AG10803 (cell line): ENCODE results near the gene CYB5RL.

ENCODE experiments used
- DNase-seq: peaks from one replicate; pipeline ENCODE4 v3.0.0; 2010; ENCODE audit warnings: low read depth
- H3K4me3 ChIP-seq: 2 replicates; pipeline ENCODE4 v1.5.1; 2011; ENCODE audit warnings: mild to moderate bottlenecking, low read length, control low read depth
- TF ChIP-seq, protein P1 (sequence below): conservative IDR thresholded peaks from 2 replicates; pipeline ENCODE4 v1.5.1; 2011; ENCODE audit warnings: mild to moderate bottlenecking, low read length, control low read depth, inconsistent platforms

The CYB5RL gene, protein sequence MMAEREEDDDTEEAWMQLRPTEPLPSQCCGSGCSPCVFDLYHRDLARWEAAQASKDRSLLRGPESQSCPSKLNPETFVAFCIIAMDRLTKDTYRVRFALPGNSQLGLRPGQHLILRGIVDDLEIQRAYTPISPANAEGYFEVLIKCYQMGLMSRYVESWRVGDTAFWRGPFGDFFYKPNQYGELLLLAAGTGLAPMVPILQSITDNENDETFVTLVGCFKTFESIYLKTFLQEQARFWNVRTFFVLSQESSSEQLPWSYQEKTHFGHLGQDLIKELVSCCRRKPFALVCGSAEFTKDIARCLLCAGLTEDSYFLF

DNA sequence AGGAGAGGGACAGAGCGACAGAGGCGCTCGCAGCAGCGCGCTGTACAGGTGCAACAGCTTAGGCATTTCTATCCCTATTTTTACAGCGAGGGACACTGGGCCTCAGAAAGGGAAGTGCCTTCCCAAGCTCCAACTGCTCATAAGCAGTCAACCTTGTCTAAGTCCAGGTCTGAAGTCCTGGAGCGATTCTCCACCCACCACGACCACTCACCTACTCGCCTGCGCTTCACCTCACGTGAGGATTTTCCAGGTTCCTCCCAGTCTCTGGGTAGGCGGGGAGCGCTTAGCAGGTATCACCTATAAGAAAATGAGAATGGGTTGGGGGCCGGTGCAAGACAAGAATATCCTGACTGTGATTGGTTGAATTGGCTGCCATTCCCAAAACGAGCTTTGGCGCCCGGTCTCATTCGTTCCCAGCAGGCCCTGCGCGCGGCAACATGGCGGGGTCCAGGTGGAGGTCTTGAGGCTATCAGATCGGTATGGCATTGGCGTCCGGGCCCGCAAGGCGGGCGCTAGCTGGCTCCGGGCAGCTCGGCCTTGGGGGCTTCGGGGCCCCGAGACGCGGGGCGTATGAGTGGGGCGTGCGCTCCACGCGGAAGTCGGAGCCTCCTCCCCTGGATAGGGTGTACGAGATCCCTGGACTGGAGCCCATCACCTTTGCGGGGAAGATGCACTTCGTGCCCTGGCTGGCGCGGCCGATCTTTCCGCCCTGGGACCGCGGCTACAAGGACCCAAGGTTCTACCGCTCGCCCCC is at the start of gene CYB5RL, which contains the start of gene MRPL37:
TSS of gene CYB5RL (minus strand) at position 266 of the 754 bp plus-strand sequence. CDS start 4,414 bp downstream, outside the sequence.
TSS of gene MRPL37 (plus strand) at position 403 of the 754 bp plus-strand sequence. CDS start at position 480, 77 bp downstream.
- peak; percentile 96 for DNase-seq
- peak within 1 kb of the TSS; percentile 91 for H3K4me3 ChIP-seq
- TF ChIP-seq, protein P1, sequence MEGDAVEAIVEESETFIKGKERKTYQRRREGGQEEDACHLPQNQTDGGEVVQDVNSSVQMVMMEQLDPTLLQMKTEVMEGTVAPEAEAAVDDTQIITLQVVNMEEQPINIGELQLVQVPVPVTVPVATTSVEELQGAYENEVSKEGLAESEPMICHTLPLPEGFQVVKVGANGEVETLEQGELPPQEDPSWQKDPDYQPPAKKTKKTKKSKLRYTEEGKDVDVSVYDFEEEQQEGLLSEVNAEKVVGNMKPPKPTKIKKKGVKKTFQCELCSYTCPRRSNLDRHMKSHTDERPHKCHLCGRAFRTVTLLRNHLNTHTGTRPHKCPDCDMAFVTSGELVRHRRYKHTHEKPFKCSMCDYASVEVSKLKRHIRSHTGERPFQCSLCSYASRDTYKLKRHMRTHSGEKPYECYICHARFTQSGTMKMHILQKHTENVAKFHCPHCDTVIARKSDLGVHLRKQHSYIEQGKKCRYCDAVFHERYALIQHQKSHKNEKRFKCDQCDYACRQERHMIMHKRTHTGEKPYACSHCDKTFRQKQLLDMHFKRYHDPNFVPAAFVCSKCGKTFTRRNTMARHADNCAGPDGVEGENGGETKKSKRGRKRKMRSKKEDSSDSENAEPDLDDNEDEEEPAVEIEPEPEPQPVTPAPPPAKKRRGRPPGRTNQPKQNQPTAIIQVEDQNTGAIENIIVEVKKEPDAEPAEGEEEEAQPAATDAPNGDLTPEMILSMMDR: no peak

DNA sequence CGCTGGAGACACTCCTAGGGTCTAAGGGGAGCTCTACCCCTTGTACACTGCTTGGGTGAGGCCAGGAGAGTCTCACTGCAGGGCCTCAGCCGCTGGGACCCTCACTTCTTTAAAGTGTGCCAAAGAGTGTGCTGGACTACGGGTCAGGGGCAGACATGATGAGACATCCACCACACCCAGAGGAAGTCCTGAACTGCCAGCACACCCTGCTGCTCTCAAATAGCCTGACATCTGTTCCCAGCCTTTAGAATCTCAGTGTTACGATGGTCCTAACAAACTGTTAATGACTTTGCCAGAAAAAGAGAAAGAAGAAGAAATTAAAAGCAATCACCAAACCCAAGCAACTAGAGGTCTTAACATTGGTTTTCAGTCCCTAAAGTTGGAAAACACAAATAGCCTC is 49.1 kb upstream of the CYB5RL start:
- no peak overlapping the region for H3K4me3 ChIP-seq
- peak; percentile 43 for DNase-seq
- TF ChIP-seq, protein P1: no peak

DNA sequence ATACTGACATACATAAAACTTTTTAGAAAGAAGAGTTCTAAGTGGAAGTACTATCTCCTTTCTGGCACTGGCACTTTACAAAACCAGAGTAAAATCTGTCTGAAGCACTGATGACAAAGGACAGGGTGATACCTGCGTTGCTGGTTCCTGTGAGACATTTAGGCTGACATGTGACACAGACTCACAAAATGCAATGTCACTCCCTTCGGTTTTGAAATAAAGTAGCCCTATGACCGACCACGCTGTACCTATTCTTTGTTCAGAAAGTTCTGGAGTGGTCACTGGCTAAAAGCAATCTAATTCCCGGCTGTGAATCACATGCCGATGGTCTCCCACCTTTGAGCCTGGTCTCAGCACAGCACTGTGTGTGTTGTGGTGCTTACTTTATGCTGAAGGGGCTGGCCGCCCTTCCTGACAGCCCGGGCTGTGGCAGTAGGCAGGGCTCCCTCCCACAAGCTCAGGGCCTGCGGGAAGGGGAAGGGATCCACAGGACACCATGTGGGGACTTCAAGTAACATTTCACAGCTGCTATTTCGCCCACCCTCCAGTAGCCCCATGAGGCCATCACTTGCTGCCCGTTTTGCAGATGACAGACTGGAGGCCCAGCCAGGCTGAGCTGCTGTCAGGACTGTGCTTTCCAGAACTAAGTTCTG is 48.2 kb upstream of the CYB5RL start:
- no peak overlapping the region for H3K4me3 ChIP-seq
- TF ChIP-seq, protein P1: no peak

DNA sequence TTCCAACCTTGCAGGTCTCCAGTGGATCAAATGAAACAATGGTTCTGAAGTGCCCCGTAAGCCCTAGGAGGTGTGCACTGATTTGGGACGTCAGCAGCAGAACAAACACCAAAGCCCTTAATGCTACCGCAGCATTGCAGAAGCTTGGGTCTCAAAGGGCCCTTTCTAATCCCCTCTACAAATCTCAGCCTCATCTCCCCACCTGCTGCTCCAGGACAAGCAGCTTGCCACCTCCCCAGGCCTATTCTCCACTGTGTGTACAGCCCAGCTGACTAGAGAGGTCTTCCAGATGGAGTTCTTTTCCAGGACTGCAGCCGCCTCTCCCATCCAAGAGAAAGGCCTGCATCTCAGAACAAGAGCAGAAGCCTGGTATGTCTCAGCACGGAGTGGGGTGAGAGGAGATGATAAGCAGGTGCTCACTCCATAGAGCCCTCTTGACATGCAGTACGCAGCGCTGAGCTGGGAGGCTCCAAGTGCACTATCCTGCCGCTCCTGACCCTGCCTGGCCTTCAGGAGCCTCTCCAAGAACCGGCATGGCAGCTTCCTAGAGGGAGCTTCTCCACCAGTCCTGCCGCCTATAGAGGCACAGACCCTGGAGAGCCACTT is 46.4 kb upstream of the CYB5RL start:
- no peak for DNase-seq
- TF ChIP-seq, protein P1: no peak
- H3K4me3 ChIP-seq: no peak overlapping the region

More for the DNA sequence above, 48.2 kb upstream of the CYB5RL start:
- DNase-seq: no peak

DNA sequence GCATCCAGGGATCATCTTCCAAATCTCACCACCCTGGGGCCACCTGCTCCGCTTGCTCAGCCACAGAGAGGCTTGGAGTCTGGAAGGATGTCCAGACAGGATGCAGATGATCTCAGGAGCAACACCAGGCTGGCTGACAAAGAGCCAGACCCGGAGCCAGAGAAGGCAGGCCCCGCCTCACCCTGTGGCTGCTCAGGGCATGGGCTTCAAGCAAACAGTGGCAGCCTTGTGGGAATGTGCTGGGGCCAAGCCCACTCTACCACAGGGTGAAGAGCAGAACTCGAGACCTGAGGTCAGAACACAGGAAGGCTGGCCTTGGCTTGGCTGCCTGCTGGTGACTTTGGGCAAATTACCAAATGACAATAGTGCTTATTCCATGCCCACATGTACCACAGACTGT is 45.7 kb upstream of the CYB5RL start:
- TF ChIP-seq, protein P1: no peak
- DNase-seq: peak; percentile 27

DNA sequence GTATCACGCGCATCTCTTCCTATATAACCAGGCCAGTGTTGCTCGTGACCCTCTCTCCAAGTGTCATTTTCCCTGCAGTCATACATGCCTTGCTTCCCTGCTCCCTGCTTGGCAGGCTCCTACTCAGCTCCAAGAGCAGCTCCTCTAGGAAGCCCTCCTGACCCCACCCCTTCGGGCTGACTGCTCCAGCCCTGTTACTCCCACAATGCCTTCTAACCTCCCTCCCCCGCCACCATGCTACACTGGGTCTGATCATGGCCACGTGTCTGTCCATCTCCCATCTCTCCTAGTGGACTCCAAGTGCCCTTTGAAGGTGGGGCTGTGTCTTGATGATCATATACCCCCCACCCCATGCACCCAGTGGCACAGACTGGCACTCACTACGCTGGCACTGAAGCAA is 44.8 kb upstream of the CYB5RL start:
- no peak overlapping the region for H3K4me3 ChIP-seq
- DNase-seq: no peak
- TF ChIP-seq, protein P1: no peak

More for the DNA sequence above, 45.7 kb upstream of the CYB5RL start:
- H3K4me3 ChIP-seq: no peak overlapping the region
